Measurements from ENCODE around the gene SLC47A1. TPM values are rescaled to one million over a fixed set of nuclear protein-coding genes. Genes with fewer than 3 reads are reported as not detected.

The SLC47A1 gene
- total and polyA plus RNA-seq, 2 donors (not counting 1 experiment from before 2014, with no cell fraction given) = not detected

GRCh38 chr17:19497624-19498023 lies 36.0 kb upstream of the SLC47A1 start:
- ChIA-PET CTCF (no interaction called here), POLR2A (no interaction called here)
- peaks cover 3% of the 10 kb centered on the region for H3K27me3 Mint-ChIP-seq
- Histone ChIP-seq H3K4me3 (ENCODE audit: control extremely low read depth in 1 of 5, extremely low read depth in 1 of 5, insufficient read depth in 1 of 5, low read depth in 2 of 5, low read length in 4 of 5) (no peak overlapping the region), H3K9ac (ENCODE audit: low read length) (no peak overlapping the region), H3K27ac (ENCODE audit: low read length in 2 of 2) (no peak overlapping the region), H3K36me3 (replicated peaks in 1 of 2; ENCODE audit: control extremely low read depth in 1 of 2, control insufficient read depth in 1 of 2, extremely low read depth in 1 of 2, insufficient read depth in 2 of 2, low read length in 1 of 2) (no peaks in the 10 kb centered on the region), H4K20me1 (ENCODE audit: control insufficient read depth, insufficient read depth, low read length, poor library complexity, severe bottlenecking) (no peaks in the 10 kb centered on the region), H3K27me3 (replicated peaks in 1 of 4; ENCODE audit: control extremely low read depth in 1 of 4, control insufficient read depth in 3 of 4, insufficient read depth in 4 of 4, low read length in 3 of 4) (peaks cover 0 to 5% (median 0%) of the 10 kb centered on the region in 4 experiments), H3K4me2 (replicated peaks; ENCODE audit: low read depth, low read length, poor library complexity, severe bottlenecking) (no peak overlapping the region), H2AFZ (ENCODE audit: insufficient read depth, low read depth, low read length, poor library complexity, severe bottlenecking) (no peak overlapping the region), H3K9me3 (ENCODE audit: control extremely low read depth in 1 of 3, control insufficient read depth in 2 of 3, insufficient read depth in 1 of 3, low read length in 2 of 3) (peaks cover 0 to 4% (median 0%) of the 10 kb centered on the region in 3 donors), H3K79me2 (ENCODE audit: control insufficient read depth, insufficient read depth, low read length) (no peaks in the 10 kb centered on the region), H3K4me1 (ENCODE audit: control insufficient read depth in 2 of 2, insufficient read depth in 2 of 2, low read length in 2 of 2) (peaks cover 7 to 13% of the 10 kb centered on the region in 2 donors)
- no peaks in the 10 kb centered on the region for H3K9me3 Mint-ChIP-seq (ENCODE audit: insufficient read depth)
- TF ChIP-seq, protein P1, sequence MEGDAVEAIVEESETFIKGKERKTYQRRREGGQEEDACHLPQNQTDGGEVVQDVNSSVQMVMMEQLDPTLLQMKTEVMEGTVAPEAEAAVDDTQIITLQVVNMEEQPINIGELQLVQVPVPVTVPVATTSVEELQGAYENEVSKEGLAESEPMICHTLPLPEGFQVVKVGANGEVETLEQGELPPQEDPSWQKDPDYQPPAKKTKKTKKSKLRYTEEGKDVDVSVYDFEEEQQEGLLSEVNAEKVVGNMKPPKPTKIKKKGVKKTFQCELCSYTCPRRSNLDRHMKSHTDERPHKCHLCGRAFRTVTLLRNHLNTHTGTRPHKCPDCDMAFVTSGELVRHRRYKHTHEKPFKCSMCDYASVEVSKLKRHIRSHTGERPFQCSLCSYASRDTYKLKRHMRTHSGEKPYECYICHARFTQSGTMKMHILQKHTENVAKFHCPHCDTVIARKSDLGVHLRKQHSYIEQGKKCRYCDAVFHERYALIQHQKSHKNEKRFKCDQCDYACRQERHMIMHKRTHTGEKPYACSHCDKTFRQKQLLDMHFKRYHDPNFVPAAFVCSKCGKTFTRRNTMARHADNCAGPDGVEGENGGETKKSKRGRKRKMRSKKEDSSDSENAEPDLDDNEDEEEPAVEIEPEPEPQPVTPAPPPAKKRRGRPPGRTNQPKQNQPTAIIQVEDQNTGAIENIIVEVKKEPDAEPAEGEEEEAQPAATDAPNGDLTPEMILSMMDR (IDR thresholded peaks at IDR 0.05) = no peak
- TF ChIP-seq EZH2 (IDR thresholded peaks at IDR 0.05; ENCODE audit: borderline replicate concordance, insufficient read depth, low read depth, low read length, poor library complexity, severe bottlenecking) = no peak
- no peak for ATAC-seq (ENCODE audit: low read depth)
- no peak overlapping the region for H3K27ac Mint-ChIP-seq
- intact Hi-C loops (cut with micrococcal nuclease) = no loop called here
- no peak for DNase-seq
- no peak overlapping the region for H3K4me3 Mint-ChIP-seq
- H3K4me1 Mint-ChIP-seq = peaks cover 8% of the 10 kb centered on the region

DNA sequence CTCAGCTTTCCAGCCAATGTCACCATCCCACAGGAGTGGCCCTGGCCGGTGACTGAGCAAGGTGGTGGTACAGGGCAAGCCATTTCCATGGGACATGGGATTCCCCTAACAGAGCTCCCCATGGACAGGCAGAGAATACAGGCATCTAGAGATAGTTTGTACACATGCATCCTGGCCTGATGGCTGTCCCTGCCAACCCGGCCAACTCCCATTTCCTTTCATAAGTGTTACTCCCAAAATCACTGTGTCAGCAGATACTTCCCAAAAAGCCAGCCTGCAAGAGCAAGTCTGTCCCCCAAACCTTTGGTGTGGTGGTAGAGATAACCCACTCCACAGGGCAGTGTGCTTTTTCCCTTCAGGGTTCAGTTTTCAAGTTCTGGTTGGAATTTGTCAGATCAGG lies 32.4 kb upstream of the SLC47A1 start:
- Mint-ChIP-seq H3K4me3 (no peak overlapping the region), H3K9me3 (ENCODE audit: insufficient read depth) (no peaks in the 10 kb centered on the region), H3K4me1 (peaks cover under 1% of the 10 kb centered on the region), H3K27ac (no peak overlapping the region), H3K27me3 (peaks cover 3% of the 10 kb centered on the region)
- DNase-seq (no peak), ATAC-seq (ENCODE audit: low read depth) (no peak)
- Histone ChIP-seq H3K36me3 (replicated peaks in 1 of 2; ENCODE audit: control extremely low read depth in 1 of 2, control insufficient read depth in 1 of 2, extremely low read depth in 1 of 2, insufficient read depth in 2 of 2, low read length in 1 of 2) (no peaks in the 10 kb centered on the region), H3K9ac (ENCODE audit: low read length) (no peak overlapping the region), H3K27ac (ENCODE audit: low read length in 2 of 2) (no peak overlapping the region), H4K20me1 (ENCODE audit: control insufficient read depth, insufficient read depth, low read length, poor library complexity, severe bottlenecking) (no peaks in the 10 kb centered on the region), H3K4me3 (ENCODE audit: control extremely low read depth in 1 of 5, extremely low read depth in 1 of 5, insufficient read depth in 1 of 5, low read depth in 2 of 5, low read length in 4 of 5) (no peak overlapping the region), H3K27me3 (replicated peaks in 1 of 4; ENCODE audit: control extremely low read depth in 1 of 4, control insufficient read depth in 3 of 4, insufficient read depth in 4 of 4, low read length in 3 of 4) (peaks cover 0 to 5% (median 0%) of the 10 kb centered on the region in 4 experiments), H3K9me3 (ENCODE audit: control extremely low read depth in 1 of 3, control insufficient read depth in 2 of 3, insufficient read depth in 1 of 3, low read length in 2 of 3) (no peaks in the 10 kb centered on the region), H3K4me1 (ENCODE audit: control insufficient read depth in 2 of 2, insufficient read depth in 2 of 2, low read length in 2 of 2) (peaks cover 0 to 2% of the 10 kb centered on the region in 2 donors), H3K79me2 (ENCODE audit: control insufficient read depth, insufficient read depth, low read length) (no peaks in the 10 kb centered on the region), H2AFZ (ENCODE audit: insufficient read depth, low read depth, low read length, poor library complexity, severe bottlenecking) (no peak overlapping the region), H3K4me2 (replicated peaks; ENCODE audit: low read depth, low read length, poor library complexity, severe bottlenecking) (no peak overlapping the region)
- 100% methylated on average over 1 of the region's 2 CpGs for WGBS (ENCODE audit: insufficient coverage)
- ChIA-PET CTCF (no interaction called here), POLR2A (no interaction called here)
- intact Hi-C loops (cut with micrococcal nuclease) = no loop called here
- TF ChIP-seq EZH2 (IDR thresholded peaks at IDR 0.05; ENCODE audit: borderline replicate concordance, insufficient read depth, low read depth, low read length, poor library complexity, severe bottlenecking) = no peak
- TF ChIP-seq, protein P1 (IDR thresholded peaks at IDR 0.05) = no peak
